Loucy (cell line): Measurements from ENCODE around the gene HLA-DRB1.

Experiments used
- H2AFZ ChIP-seq: fragments of 200-600 bp; sonication (generic); 2 replicates; pipeline ENCODE4 v1.6.0; 2016; ENCODE audit warnings: antibody characterized with exemption, mild to moderate bottlenecking, low read length, moderate library complexity
- H3F3A ChIP-seq: fragments of 200-600 bp; 2 replicates; pipeline ENCODE4 v1.6.0; 2016; ENCODE audit warnings: antibody characterized with exemption, low read depth, mild to moderate bottlenecking
- H3K27me3 ChIP-seq: fragments of 200-600 bp; sonication (generic); 2 replicates; pipeline ENCODE4 v1.6.1; 2014; ENCODE audit warnings: low read length, mild to moderate bottlenecking; ENCODE audit not compliant: insufficient read depth, poor library complexity, severe bottlenecking
- H3K36me3 ChIP-seq: fragments of 200-600 bp; sonication (generic); 2 replicates; pipeline ENCODE4 v1.6.1; 2016; ENCODE audit warnings: low read length; ENCODE audit not compliant: insufficient read depth
- H3K4me1 ChIP-seq: fragments of 200-600 bp; sonication (generic); 2 replicates; pipeline ENCODE4 v1.5.1; 2014; ENCODE audit warnings: low read length, mild to moderate bottlenecking; ENCODE audit not compliant: insufficient read depth, poor library complexity, severe bottlenecking
- H3K4me2 ChIP-seq: fragments of 200-600 bp; sonication (generic); 2 replicates; pipeline ENCODE4 v1.6.0; 2014; ENCODE audit warnings: antibody characterized with exemption, low read length, low read depth, mild to moderate bottlenecking; ENCODE audit not compliant: poor library complexity, severe bottlenecking
- H3K4me3 ChIP-seq: fragments of 200-600 bp; sonication (generic); 2 replicates; pipeline ENCODE4 v1.5.1; 2014; ENCODE audit warnings: low read length, mild to moderate bottlenecking, mixed read lengths; ENCODE audit not compliant: poor library complexity, severe bottlenecking
- H3K79me2 ChIP-seq: fragments of 200-600 bp; sonication (generic); 2 replicates; pipeline ENCODE4 v1.6.1; 2014; ENCODE audit warnings: low read length; ENCODE audit not compliant: insufficient read depth
- H3K9ac ChIP-seq: fragments of 200-600 bp; sonication (generic); 2 replicates; pipeline ENCODE4 v1.6.0; 2014; ENCODE audit warnings: mild to moderate bottlenecking, low read depth, low read length, moderate library complexity; ENCODE audit not compliant: poor library complexity, severe bottlenecking
- H3K9me2 ChIP-seq: fragments of 200-600 bp; sonication (generic); replicated peaks from 2 replicates; pipeline ENCODE4 v1.6.1; 2016; ENCODE audit warnings: low read depth, low read length, mixed read lengths
- H3K9me3 ChIP-seq: fragments of 200-600 bp; sonication (generic); 2 replicates; pipeline ENCODE4 v1.6.1; 2014; ENCODE audit warnings: mild to moderate bottlenecking, antibody characterized with exemption, low read length, low read depth; ENCODE audit not compliant: insufficient read depth
- H4K20me1 ChIP-seq: fragments of 200-600 bp; sonication (generic); 2 replicates; pipeline ENCODE4 v1.6.0; 2014; ENCODE audit warnings: antibody characterized with exemption, low read length, mild to moderate bottlenecking; ENCODE audit not compliant: insufficient read depth, poor library complexity, severe bottlenecking
- EZH2phosphoT487 ChIP-seq: fragments of 200-600 bp; IDR thresholded peaks from 2 replicates; pipeline ENCODE4 v1.6.1; 2018; ENCODE audit warnings: antibody characterized with exemption, mild to moderate bottlenecking, moderate library complexity, borderline replicate concordance
- TF ChIP-seq, protein P1 (sequence below): fragments of 200-600 bp; sonication (generic); conservative IDR thresholded peaks from 2 replicates; pipeline ENCODE4 v1.5.1; 2014; ENCODE audit warnings: mild to moderate bottlenecking, antibody characterized with exemption, low read length

HLA-DRB1 gene

DNA sequence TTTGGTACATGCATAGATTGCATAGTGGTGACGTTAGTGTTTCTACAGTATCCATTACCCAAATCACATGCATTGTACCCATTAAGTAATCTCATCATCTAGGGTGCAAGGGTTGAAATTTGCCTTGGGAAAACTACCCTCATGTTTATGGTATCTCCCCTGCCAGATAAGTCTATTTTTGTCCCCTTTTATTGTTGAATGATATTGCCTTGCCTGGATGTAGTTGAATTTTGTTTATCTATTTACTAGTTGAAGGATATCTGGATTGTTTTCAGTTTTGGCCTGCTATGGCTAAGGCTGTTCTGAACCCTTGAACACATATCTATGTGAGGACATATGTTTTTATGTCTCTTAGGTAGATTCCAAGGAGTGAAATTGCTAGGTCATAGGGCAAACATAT, 13.4 kb downstream of the HLA-DRB1 start:
- Histone ChIP-seq H3K36me3 (no peaks in the 10 kb centered on the region), H3K27me3 (no peaks in the 10 kb centered on the region), H4K20me1 (no peaks in the 10 kb centered on the region), H2AFZ (no peak overlapping the region), H3K79me2 (no peaks in the 10 kb centered on the region), H3K4me1 (peaks cover 3% of the 10 kb centered on the region), H3K4me2 (no peak overlapping the region), H3K4me3 (no peak overlapping the region), H3K9me2 (no peaks in the 10 kb centered on the region), H3F3A (no peaks in the 10 kb centered on the region), H3K9me3 (no peaks in the 10 kb centered on the region), H3K9ac (no peak overlapping the region)
- TF ChIP-seq, protein P1, sequence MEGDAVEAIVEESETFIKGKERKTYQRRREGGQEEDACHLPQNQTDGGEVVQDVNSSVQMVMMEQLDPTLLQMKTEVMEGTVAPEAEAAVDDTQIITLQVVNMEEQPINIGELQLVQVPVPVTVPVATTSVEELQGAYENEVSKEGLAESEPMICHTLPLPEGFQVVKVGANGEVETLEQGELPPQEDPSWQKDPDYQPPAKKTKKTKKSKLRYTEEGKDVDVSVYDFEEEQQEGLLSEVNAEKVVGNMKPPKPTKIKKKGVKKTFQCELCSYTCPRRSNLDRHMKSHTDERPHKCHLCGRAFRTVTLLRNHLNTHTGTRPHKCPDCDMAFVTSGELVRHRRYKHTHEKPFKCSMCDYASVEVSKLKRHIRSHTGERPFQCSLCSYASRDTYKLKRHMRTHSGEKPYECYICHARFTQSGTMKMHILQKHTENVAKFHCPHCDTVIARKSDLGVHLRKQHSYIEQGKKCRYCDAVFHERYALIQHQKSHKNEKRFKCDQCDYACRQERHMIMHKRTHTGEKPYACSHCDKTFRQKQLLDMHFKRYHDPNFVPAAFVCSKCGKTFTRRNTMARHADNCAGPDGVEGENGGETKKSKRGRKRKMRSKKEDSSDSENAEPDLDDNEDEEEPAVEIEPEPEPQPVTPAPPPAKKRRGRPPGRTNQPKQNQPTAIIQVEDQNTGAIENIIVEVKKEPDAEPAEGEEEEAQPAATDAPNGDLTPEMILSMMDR, result no peak
- TF ChIP-seq EZH2phosphoT487, result no peak

DNA sequence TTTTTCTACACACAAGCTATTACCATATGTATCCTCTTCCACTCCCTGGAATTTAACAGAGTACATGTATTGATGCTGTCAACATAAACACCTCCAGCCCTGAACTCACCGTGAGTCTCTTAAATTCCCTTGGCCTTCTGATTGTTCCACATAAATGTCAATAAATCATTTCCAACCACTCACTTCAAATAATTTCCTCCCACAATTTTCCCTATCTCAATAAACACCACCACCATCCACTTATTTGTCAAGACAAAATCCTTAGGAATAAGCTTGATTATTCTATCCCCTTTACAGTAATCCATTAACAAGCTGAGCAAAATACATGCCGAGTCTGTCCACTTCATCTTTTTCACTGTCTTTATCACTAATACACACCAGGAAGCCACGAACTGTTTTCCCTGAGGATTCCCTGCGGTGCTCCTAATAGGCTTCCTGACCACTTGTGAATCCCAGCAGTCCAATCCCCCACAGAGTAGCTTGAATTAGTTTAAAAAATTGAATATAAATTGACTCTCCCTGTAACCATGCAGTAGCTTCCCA, 19.2 kb downstream of the HLA-DRB1 start:
- H3K9me2 ChIP-seq, result no peaks in the 10 kb centered on the region
- no peaks in the 10 kb centered on the region for H3K36me3 ChIP-seq
- no peaks in the 10 kb centered on the region for H3K4me1 ChIP-seq
- no peaks in the 10 kb centered on the region for H3F3A ChIP-seq
- H2AFZ ChIP-seq, result no peak overlapping the region
- no peaks in the 10 kb centered on the region for H3K27me3 ChIP-seq
- H3K9me3 ChIP-seq, result no peaks in the 10 kb centered on the region
- no peak overlapping the region for H3K9ac ChIP-seq
- TF ChIP-seq EZH2phosphoT487, result no peak
- TF ChIP-seq, protein P1, result no peak
- no peak overlapping the region for H3K4me2 ChIP-seq
- H3K4me3 ChIP-seq, result no peak overlapping the region
- H4K20me1 ChIP-seq, result no peaks in the 10 kb centered on the region
- H3K79me2 ChIP-seq, result no peaks in the 10 kb centered on the region

DNA sequence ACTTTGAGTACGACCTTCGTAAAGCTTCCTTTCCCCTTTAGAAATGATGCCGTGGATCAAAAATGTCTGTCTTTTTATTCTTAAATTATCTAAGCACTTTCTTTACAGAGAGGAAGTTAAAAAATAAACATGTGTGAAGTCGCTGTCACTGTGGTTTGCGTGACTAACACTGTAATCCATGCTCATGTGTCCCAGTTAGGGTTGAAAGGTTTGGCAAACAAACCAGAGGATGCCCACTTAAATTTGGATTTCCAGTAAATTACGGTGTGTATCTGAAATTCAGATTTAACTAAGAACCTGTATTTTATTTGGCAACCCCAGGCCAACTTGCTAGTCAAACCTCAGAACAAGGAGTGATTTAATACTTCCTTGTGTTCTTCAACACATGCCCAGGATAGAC, 21.1 kb downstream of the HLA-DRB1 start:
- TF ChIP-seq, protein P1, result no peak
- TF ChIP-seq EZH2phosphoT487, result no peak
- no peaks in the 10 kb centered on the region for H4K20me1 ChIP-seq
- H3K4me3 ChIP-seq, result no peak overlapping the region
- H3K4me2 ChIP-seq, result no peak overlapping the region
- no peak overlapping the region for H2AFZ ChIP-seq
- no peaks in the 10 kb centered on the region for H3K27me3 ChIP-seq
- no peaks in the 10 kb centered on the region for H3K9me2 ChIP-seq
- no peaks in the 10 kb centered on the region for H3K9me3 ChIP-seq
- no peaks in the 10 kb centered on the region for H3F3A ChIP-seq
- no peaks in the 10 kb centered on the region for H3K36me3 ChIP-seq
- no peaks in the 10 kb centered on the region for H3K4me1 ChIP-seq
- H3K9ac ChIP-seq, result no peak overlapping the region
- no peaks in the 10 kb centered on the region for H3K79me2 ChIP-seq
